Smooth muscle cell (in vitro differentiated cells): ENCODE results near the gene CDKAL1. TPM values are rescaled to one million over a fixed set of nuclear protein-coding genes. Genes with fewer than 3 reads are reported as not detected.

Experiments
- DNase-seq: peaks from one replicate; lab custom pipeline; 2025; ENCODE audit not compliant: unreplicated experiment; lab: John Stamatoyannopoulos, UW
- H2AFZ ChIP-seq: fragments of 200-600 bp; sonication (generic); 2 replicates; pipeline ENCODE4 v1.6.0; 2016; ENCODE audit warnings: antibody characterized with exemption, low read depth, mild to moderate bottlenecking
- H3F3A ChIP-seq: fragments of 200-600 bp; sonication (generic); 2 replicates; pipeline ENCODE4 v1.6.0; 2017; ENCODE audit warnings: antibody characterized with exemption, low read depth
- H3K27ac ChIP-seq: fragments of 200-600 bp; sonication (generic); 2 replicates; pipeline ENCODE4 v1.5.1; 2016; ENCODE audit warnings: low read depth, mild to moderate bottlenecking
- H3K27me3 ChIP-seq: fragments of 200-600 bp; sonication (generic); 2 replicates; pipeline ENCODE4 v1.6.1; 2016; ENCODE audit warnings: low read depth, mild to moderate bottlenecking
- H3K36me3 ChIP-seq: fragments of 200-600 bp; sonication (generic); 2 replicates; pipeline ENCODE4 v1.5.1; 2016; ENCODE audit warnings: low read depth
- H3K4me1 ChIP-seq: fragments of 200-600 bp; sonication (generic); 2 replicates; pipeline ENCODE4 v1.5.1; 2016; ENCODE audit warnings: low read depth
- H3K4me2 ChIP-seq: fragments of 200-600 bp; sonication (generic); 2 replicates; pipeline ENCODE4 v1.6.0; 2016; ENCODE audit warnings: mild to moderate bottlenecking
- H3K4me3 ChIP-seq: fragments of 200-600 bp; sonication (generic); 2 replicates; pipeline ENCODE4 v1.5.1; 2016; ENCODE audit warnings: mild to moderate bottlenecking
- H3K79me2 ChIP-seq: fragments of 200-600 bp; sonication (generic); 2 replicates; pipeline ENCODE4 v1.6.0; 2016; ENCODE audit warnings: low read depth, mild to moderate bottlenecking
- H3K9ac ChIP-seq: fragments of 200-600 bp; sonication (generic); 2 replicates; pipeline ENCODE4 v1.6.0; 2016; ENCODE audit warnings: low read depth
- H3K9me3 ChIP-seq: fragments of 200-600 bp; sonication (generic); replicated peaks from 2 replicates; pipeline ENCODE4 v1.5.1; 2016; ENCODE audit warnings: low read depth
- H4K20me1 ChIP-seq: fragments of 200-600 bp; sonication (generic); 2 replicates; pipeline ENCODE4 v1.6.0; 2016; ENCODE audit warnings: low read depth
- WGBS: methylation state at CpG from one replicate; pipeline ENCODE4 v1.1.7; 2016; ENCODE audit warnings: low lambda C conversion rate; 5-methylcytosine and 5-hydroxymethylcytosine counted together
- polyA plus RNA-seq: library from polyadenylated mRNA; unstranded; fragments of >200 nt; fragmentation: Nextera tagmentation; extraction: Ambion mirVana; gene quantifications from 2 replicates; pipeline ENCODE4 v1.2.1, GENCODE V29; 2016
- total RNA-seq: library from RNA; depleted of rRNA; stranded (reverse); fragments of >200 nt; gene quantifications from 2 replicates; pipeline ENCODE4 v1.2.3, GENCODE V29; 2014
- TF ChIP-seq, protein P1 (sequence below): fragments of 200-600 bp; sonication (generic); IDR thresholded peaks from 2 replicates; pipeline ENCODE4 v1.5.1; 2017; ENCODE audit warnings: borderline replicate concordance, mild to moderate bottlenecking, antibody characterized with exemption; ENCODE audit not compliant: insufficient read depth, poor library complexity, severe bottlenecking

The CDKAL1 gene
- total and polyA plus RNA-seq, 2 experiments from 2014 or later: 16.5 to 16.6 TPM

DNA sequence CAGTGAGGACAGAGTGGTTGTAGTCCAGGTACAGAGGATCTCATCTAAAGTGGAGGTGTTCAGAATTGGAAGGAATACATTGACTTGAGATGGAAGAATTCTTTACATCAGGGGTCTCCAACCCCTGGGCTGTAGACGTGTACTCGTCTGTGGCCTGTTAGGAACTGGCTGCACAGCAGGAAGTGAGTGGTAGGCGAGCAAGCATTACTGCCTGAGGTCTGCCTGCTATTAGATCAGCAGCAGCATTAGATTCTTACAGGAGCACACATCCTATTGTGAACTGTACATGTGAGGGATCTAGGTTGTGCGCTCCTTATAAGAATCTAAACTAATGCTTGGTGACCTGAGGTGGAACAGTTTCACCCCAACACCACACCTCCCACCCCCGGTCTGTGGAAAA, 121.1 kb downstream of the CDKAL1 start:
- Histone ChIP-seq H3K79me2 (peaks cover 5% of the 10 kb centered on the region), H3K27me3 (no peaks in the 10 kb centered on the region), H3K4me2 (no peak overlapping the region), H3K27ac (no peak overlapping the region), H4K20me1 (no peaks in the 10 kb centered on the region), H2AFZ (no peak overlapping the region), H3K9me3 (no peaks in the 10 kb centered on the region), H3F3A (no peaks in the 10 kb centered on the region), H3K36me3 (no peaks in the 10 kb centered on the region), H3K4me3 (no peak overlapping the region), H3K9ac (no peak overlapping the region), H3K4me1 (no peaks in the 10 kb centered on the region)
- WGBS: 65% methylated on average over 5 of the region's 5 CpGs
- no peak for DNase-seq
- TF ChIP-seq, protein P1, sequence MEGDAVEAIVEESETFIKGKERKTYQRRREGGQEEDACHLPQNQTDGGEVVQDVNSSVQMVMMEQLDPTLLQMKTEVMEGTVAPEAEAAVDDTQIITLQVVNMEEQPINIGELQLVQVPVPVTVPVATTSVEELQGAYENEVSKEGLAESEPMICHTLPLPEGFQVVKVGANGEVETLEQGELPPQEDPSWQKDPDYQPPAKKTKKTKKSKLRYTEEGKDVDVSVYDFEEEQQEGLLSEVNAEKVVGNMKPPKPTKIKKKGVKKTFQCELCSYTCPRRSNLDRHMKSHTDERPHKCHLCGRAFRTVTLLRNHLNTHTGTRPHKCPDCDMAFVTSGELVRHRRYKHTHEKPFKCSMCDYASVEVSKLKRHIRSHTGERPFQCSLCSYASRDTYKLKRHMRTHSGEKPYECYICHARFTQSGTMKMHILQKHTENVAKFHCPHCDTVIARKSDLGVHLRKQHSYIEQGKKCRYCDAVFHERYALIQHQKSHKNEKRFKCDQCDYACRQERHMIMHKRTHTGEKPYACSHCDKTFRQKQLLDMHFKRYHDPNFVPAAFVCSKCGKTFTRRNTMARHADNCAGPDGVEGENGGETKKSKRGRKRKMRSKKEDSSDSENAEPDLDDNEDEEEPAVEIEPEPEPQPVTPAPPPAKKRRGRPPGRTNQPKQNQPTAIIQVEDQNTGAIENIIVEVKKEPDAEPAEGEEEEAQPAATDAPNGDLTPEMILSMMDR: no peak

DNA sequence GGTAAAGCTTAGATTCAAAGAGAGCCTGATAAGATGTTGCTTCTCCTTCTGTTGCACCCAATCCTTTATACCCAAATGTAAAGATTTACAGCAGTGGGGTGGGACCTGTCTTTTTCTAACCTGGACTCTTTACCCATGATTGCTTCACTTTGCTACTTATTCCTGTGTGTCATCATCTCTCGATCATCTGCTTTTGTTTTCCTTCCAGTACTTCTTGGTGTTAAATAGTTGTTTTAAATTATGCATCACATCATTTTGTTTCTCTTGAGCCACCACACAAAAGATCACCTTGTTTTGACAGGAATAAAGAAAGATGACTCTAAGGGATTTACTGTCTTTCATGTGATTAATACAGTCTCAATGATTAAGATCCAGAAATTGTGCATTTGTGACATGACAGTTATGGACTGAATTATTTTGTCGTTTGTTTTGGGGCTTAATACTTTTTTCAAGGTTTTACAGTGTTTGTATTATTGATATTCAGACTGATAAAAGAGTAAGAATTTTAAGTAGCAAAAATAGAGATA, 123.1 kb downstream of the CDKAL1 start:
- no peaks in the 10 kb centered on the region for H3K36me3 ChIP-seq
- H2AFZ ChIP-seq: no peak overlapping the region
- no peak overlapping the region for H3K9ac ChIP-seq
- H3K79me2 ChIP-seq: peaks cover 5% of the 10 kb centered on the region
- WGBS: 84% methylated on average over 2 of the region's 2 CpGs
- no peak overlapping the region for H3K4me2 ChIP-seq
- no peaks in the 10 kb centered on the region for H3F3A ChIP-seq
- no peak overlapping the region for H3K4me3 ChIP-seq
- H3K4me1 ChIP-seq: peaks cover 13% of the 10 kb centered on the region
- H3K27ac ChIP-seq: no peak overlapping the region
- no peaks in the 10 kb centered on the region for H3K27me3 ChIP-seq
- no peaks in the 10 kb centered on the region for H4K20me1 ChIP-seq
- no peak for DNase-seq
- TF ChIP-seq, protein P1: no peak
- no peaks in the 10 kb centered on the region for H3K9me3 ChIP-seq

DNA sequence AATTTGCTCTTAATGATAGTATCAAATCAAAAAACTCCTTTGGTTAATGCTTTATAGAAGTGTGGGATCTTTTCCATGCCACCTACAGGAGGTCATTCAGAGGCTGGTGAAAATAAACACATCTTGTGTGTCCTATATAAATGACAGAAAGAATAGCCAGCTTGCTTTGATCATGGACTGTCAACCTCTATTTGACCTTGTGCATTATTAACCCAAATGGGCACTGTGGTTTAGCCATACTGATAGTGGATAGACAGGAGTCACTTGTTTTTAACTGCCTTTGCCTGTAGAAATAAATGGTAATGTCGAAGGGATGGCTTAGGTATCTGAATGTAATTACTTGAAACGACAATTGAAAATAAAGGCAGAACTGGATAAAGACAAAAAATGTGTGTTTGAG, 123.8 kb downstream of the CDKAL1 start:
- TF ChIP-seq, protein P1: no peak
- no peak for DNase-seq
- Histone ChIP-seq H4K20me1 (no peaks in the 10 kb centered on the region), H3K9me3 (no peaks in the 10 kb centered on the region), H3K4me2 (no peak overlapping the region), H3F3A (no peaks in the 10 kb centered on the region), H3K9ac (no peak overlapping the region), H3K36me3 (no peaks in the 10 kb centered on the region), H3K4me1 (peaks cover 13% of the 10 kb centered on the region), H3K4me3 (no peak overlapping the region), H2AFZ (no peak overlapping the region), H3K27ac (no peak overlapping the region), H3K79me2 (peaks cover 5% of the 10 kb centered on the region), H3K27me3 (no peaks in the 10 kb centered on the region)
- WGBS: 76% methylated on average over 2 of the region's 2 CpGs

DNA sequence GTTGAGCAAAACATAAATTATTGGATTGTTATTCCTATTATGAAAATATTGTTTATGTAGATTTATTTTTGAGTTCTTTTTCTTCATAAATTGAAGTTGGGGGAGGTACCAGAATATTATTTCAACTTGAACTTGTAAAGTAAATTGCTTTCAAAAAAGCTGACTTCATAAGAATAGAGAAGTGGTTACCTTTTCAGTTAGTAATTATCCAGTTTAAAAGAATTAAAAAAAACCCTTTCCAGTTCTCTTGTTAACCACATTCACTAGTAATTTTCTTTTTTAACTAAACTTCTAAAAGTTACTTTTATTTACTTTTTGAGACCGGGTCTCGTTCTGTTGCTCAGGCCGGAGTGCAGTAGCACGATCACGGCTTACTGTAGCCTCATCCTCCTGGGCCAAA, 124.3 kb downstream of the CDKAL1 start:
- no peak overlapping the region for H3K27ac ChIP-seq
- H3K27me3 ChIP-seq: no peaks in the 10 kb centered on the region
- H3K79me2 ChIP-seq: peaks cover 5% of the 10 kb centered on the region
- H3K4me1 ChIP-seq: peaks cover 13% of the 10 kb centered on the region
- TF ChIP-seq, protein P1: no peak
- H4K20me1 ChIP-seq: no peaks in the 10 kb centered on the region
- H3K4me2 ChIP-seq: no peak overlapping the region
- H3K9ac ChIP-seq: no peak overlapping the region
- H3K36me3 ChIP-seq: no peaks in the 10 kb centered on the region
- H3F3A ChIP-seq: no peaks in the 10 kb centered on the region
- WGBS: 100% methylated on average over 5 of the region's 5 CpGs
- H3K9me3 ChIP-seq: no peaks in the 10 kb centered on the region
- DNase-seq: no peak
- H3K4me3 ChIP-seq: no peak overlapping the region
- no peak overlapping the region for H2AFZ ChIP-seq
